GM10266 (cell line): ENCODE measurements around the gene GLRA3.

ENCODE experiments used
- DNase-seq: peaks from one replicate; pipeline ENCODE4 v3.0.0; 2012; ENCODE audit errors: extremely low spot score
- TF ChIP-seq, protein P1 (sequence below): IDR thresholded peaks from 2 replicates; pipeline ENCODE4 v1.5.1; 2012; ENCODE audit warnings: mild to moderate bottlenecking, low read depth; ENCODE audit not compliant: control insufficient read depth, insufficient read depth; ENCODE audit errors: missing control alignments

The GLRA3 gene

DNA sequence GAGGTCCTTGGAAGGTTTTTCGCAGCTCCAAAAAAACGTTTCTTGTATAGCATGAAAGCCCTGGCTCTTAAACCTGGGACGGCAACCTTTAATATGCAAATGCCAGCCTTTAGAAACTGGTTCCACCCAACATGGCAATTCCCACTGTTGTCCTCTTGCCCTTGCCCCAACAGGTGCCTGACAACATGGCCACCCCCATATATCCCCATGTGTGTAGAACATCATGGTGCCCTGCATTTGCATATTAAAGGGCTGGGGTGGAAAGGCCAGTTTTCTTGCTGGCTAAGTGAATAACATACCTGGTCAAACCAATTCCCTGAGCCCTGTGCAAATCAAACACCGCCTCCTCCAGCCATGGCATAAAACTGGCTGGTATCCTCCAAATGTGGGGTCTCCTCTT lies 26.0 kb upstream of the GLRA3 start:
- no peak for DNase-seq
- TF ChIP-seq, protein P1, sequence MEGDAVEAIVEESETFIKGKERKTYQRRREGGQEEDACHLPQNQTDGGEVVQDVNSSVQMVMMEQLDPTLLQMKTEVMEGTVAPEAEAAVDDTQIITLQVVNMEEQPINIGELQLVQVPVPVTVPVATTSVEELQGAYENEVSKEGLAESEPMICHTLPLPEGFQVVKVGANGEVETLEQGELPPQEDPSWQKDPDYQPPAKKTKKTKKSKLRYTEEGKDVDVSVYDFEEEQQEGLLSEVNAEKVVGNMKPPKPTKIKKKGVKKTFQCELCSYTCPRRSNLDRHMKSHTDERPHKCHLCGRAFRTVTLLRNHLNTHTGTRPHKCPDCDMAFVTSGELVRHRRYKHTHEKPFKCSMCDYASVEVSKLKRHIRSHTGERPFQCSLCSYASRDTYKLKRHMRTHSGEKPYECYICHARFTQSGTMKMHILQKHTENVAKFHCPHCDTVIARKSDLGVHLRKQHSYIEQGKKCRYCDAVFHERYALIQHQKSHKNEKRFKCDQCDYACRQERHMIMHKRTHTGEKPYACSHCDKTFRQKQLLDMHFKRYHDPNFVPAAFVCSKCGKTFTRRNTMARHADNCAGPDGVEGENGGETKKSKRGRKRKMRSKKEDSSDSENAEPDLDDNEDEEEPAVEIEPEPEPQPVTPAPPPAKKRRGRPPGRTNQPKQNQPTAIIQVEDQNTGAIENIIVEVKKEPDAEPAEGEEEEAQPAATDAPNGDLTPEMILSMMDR, result no peak

DNA sequence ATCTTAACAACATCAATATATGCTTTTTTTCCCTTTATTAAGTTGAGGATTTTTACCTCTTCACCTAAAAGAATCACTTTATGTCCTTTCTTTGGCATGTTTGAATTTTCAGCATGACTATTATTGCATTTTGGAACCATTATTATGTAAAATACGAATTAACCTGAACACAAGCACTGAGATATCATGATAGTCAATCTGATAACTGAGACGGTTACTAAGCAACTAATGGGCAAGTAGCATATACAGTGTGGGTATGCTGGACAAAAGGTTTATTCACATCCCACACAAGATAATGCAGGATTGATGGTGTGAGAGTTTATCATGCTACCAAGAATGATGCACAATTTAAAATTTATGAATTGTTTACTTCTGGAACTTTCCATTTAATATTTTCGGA lies 24.6 kb upstream of the GLRA3 start:
- no peak for DNase-seq
- TF ChIP-seq, protein P1, result no peak

DNA sequence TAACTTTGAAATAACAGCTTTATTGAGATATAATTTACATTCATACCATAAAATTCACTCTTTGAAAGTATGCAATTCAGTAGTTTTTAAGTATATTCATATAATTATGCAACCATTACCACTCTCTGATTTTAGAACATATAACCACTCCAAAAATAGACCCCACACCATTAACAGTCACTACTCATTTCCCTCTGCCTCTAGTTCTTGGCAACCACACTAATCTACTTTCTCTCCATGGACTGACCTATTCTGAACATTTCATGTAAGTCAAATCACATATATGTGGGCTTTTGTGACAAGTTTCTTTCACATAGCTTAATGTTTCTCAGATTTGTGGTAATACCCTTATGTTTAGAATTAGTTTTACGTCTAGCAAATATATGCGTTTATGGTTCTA lies 19.5 kb upstream of the GLRA3 start:
- no peak for DNase-seq
- TF ChIP-seq, protein P1, result no peak

DNA sequence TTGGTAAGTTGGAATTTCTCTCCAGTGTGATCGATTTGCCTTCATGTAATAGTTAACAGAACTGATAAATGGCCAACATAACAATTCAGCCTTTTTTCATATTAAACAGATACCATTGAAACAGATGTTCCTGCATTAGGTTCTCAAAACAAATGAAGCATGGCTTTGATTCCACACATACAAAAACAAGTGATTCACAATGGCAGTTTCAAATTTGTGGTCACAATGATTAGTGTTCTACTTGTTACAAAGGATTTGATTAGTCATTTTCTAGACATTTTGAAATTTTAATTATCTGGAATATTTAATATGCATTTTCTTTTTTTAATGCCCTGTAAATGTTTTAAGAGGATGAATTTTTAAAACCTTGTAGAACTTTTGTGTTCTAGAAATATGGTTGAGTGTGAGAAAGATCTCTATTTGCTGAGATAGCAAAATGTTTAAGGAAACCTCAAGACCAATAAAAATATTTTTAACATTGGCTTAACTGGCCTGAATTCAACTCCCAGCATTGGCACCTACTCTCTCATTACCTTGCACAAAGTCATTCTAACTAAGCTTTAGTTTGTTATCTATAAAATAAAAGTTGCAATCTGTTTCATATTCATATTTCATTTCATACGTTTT lies 18.9 kb upstream of the GLRA3 start:
- DNase-seq, result no peak
- TF ChIP-seq, protein P1, result no peak

DNA sequence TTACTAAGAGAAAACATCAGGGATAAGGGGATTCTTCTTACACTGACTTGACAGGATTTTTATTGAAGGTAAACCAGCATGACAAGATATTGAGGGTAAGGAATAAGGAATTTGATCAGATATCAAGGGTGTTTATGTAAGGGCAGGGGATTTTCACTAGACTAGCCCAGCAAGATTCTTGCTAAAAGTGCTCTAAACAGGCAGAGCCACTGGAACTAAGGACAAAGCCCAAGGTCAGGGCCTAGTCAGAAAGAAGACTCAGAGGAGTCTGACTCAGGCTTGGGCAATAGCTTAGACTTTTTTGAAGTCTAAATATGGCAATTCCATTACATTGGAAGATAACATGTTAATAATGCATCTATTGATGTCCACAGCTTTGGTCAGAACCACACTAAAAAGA lies 6.5 kb upstream of the GLRA3 start:
- TF ChIP-seq, protein P1, result no peak
- no peak for DNase-seq

DNA sequence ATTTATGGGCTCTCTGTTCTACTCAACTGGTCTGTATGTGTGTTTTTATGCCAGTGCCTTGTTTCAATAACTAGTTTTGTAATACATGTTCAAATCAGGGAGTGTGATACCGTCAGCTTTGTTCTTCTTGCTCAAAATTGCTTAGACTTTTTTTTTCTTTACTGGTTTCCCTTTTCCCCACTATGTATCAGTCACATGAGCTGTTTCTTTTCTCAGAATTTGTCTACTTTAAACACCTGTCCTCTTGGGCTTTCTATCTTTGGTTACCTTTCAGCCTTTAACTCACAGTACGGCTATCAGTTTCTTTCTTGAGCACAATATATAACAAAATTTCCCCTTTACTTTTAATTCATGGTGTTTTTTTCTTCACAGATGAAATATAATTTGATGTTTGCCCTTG lies 5.4 kb upstream of the GLRA3 start:
- DNase-seq, result no peak
- TF ChIP-seq, protein P1, result no peak

DNA sequence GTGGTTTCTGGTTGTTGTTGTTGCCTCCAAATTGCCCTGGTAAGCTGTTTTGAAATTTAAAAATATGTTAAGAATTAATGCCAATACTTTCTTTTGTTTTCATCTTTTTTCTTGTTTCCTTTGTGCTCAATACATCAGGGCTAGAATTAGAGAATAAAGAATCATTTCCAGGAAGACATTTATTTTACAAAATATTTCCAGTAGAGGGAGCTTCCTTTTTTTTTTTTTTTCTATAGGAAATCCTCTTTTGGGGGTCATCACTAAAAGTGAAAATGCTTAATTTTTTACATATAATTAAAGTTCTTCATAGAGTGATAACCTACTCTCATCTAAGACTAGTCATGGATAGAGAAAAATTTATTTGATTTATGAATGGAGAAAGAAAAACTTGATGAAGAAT lies 2.4 kb downstream of the GLRA3 start:
- no peak for DNase-seq
- TF ChIP-seq, protein P1, result no peak
